IMR-90 (cell line): ENCODE data around the gene PCP4L1. TPM values are rescaled to one million over a fixed set of nuclear protein-coding genes. Genes with fewer than 3 reads are reported as not detected.

Experiments
- ATAC-seq: fragments of 200-7000 bp; cut with Tn5 transposase; 2 replicates; pipeline ENCODE4 v1.9.1; 2020; ENCODE audit warnings: low read depth, mild to moderate bottlenecking, moderate library complexity
- BruUV-seq: library from RNA; stranded (reverse); fragments of 400-500 nt; replicated peaks from 2 replicates; lab custom pipeline; 2021; lab: Mats Ljungman, UMichigan
- CTCF ChIA-PET: fragments of 300-600 bp; formaldehyde crosslinking; extraction: SDS; loops from one replicate; lab custom pipeline; 2021; ENCODE audit warnings: antibody characterized with exemption; lab: Yijun Ruan, JAX
- POLR2A ChIA-PET: fragments of 300-600 bp; sonication (Branson Sonifier 250); formaldehyde crosslinking; loops from one replicate; lab custom pipeline; 2022; ENCODE audit warnings: antibody characterized with exemption; ENCODE audit not compliant: unreplicated experiment; lab: Charles Lee
- DNase-seq: peaks from one replicate; pipeline ENCODE4 v3.0.0; 2013
- H2AFZ ChIP-seq: replicated peaks from 2 replicates; pipeline ENCODE3; 2013; ENCODE audit warnings: low read length, mild to moderate bottlenecking; ENCODE audit not compliant: poor library complexity
- H2AK5ac ChIP-seq: 2 replicates; pipeline ENCODE4 v1.6.1; 2013; ENCODE audit warnings: low read depth, low read length, inconsistent platforms
- H2AK9ac ChIP-seq: replicated peaks from 2 replicates; pipeline ENCODE3; 2013; ENCODE audit warnings: mild to moderate bottlenecking, low read depth, low read length, moderate library complexity; ENCODE audit not compliant: poor library complexity
- H2BK120ac ChIP-seq: 2 replicates; pipeline ENCODE4 v1.6.1; 2013; ENCODE audit warnings: low read depth, low read length, inconsistent platforms
- H2BK15ac ChIP-seq: 3 replicates; pipeline ENCODE4 v1.6.1; 2013; ENCODE audit warnings: low read depth, low read length, inconsistent platforms
- H2BK20ac ChIP-seq: 2 replicates; pipeline ENCODE4 v1.6.1; 2013; ENCODE audit warnings: low read depth, mild to moderate bottlenecking, inconsistent platforms, low read length, moderate library complexity
- H2BK5ac ChIP-seq: 2 replicates; pipeline ENCODE4 v1.6.1; 2013; ENCODE audit warnings: mild to moderate bottlenecking, low read depth, low read length, inconsistent platforms; ENCODE audit not compliant: poor library complexity, severe bottlenecking
- H3K14ac ChIP-seq: replicated peaks from 2 replicates; pipeline ENCODE4 v1.6.1; 2013; ENCODE audit warnings: low read depth, low read length, inconsistent platforms
- H3K18ac ChIP-seq: 2 replicates; pipeline ENCODE4 v1.6.1; 2013; ENCODE audit warnings: low read depth, low read length, control low read depth
- H3K23ac ChIP-seq: 2 replicates; pipeline ENCODE4 v1.6.1; 2013; ENCODE audit warnings: low read depth, low read length, inconsistent platforms
- H3K27ac ChIP-seq: 2 replicates; pipeline ENCODE4 v1.5.1; 2013; ENCODE audit warnings: mild to moderate bottlenecking, control low read depth, low read length; ENCODE audit not compliant: insufficient read depth
- H3K27me3 ChIP-seq: 2 replicates; pipeline ENCODE4 v1.6.1; 2013; ENCODE audit warnings: low read length; ENCODE audit not compliant: control insufficient read depth, insufficient read depth
- H3K36me3 ChIP-seq: 2 replicates; pipeline ENCODE4 v1.6.1; 2013; ENCODE audit warnings: low read length, mixed read lengths; ENCODE audit not compliant: control insufficient read depth, insufficient read depth
- H3K4ac ChIP-seq: 2 replicates; pipeline ENCODE4 v1.6.1; 2013; ENCODE audit warnings: low read depth, low read length, inconsistent platforms
- H3K4me1 ChIP-seq: 2 replicates; pipeline ENCODE4 v1.6.1; 2013; ENCODE audit warnings: low read length, mixed read lengths; ENCODE audit not compliant: control insufficient read depth, insufficient read depth
- H3K4me2 ChIP-seq: 2 replicates; pipeline ENCODE4 v1.6.1; 2013; ENCODE audit warnings: low read depth, mild to moderate bottlenecking, control low read depth, low read length, moderate library complexity
- H3K4me3 ChIP-seq: 2 replicates; pipeline ENCODE4 v1.5.1; 2013; ENCODE audit warnings: low read depth, mild to moderate bottlenecking, control low read depth, low read length, moderate library complexity; ENCODE audit not compliant: insufficient read depth
- H3K56ac ChIP-seq: 2 replicates; pipeline ENCODE4 v1.6.1; 2013; ENCODE audit warnings: low read length, inconsistent platforms; ENCODE audit not compliant: insufficient read depth; ENCODE audit errors: extremely low read depth
- H3K79me1 ChIP-seq, 2 experiments: 2 replicates each; pipeline ENCODE4 v1.6.1; 2013; ENCODE audit warnings: low read length in 2 of 2, inconsistent platforms in 1 of 2, low read depth in 1 of 2
- H3K9ac ChIP-seq: 2 replicates; pipeline ENCODE4 v1.6.1; 2013; ENCODE audit warnings: low read depth, low read length, control low read depth
- H3K9me1 ChIP-seq: 2 replicates; pipeline ENCODE4 v1.6.1; 2013; ENCODE audit warnings: low read length, inconsistent platforms; ENCODE audit not compliant: insufficient read depth
- H3K9me3 ChIP-seq: 2 replicates; pipeline ENCODE4 v1.6.1; 2013; ENCODE audit warnings: low read length; ENCODE audit not compliant: control insufficient read depth, insufficient read depth
- H4K20me1 ChIP-seq: 2 replicates; pipeline ENCODE4 v1.6.1; 2013; ENCODE audit warnings: low read length, inconsistent platforms; ENCODE audit not compliant: insufficient read depth
- H4K5ac ChIP-seq: 2 replicates; pipeline ENCODE4 v1.6.1; 2013; ENCODE audit warnings: mild to moderate bottlenecking, low read depth, low read length, control low read depth
- H4K8ac ChIP-seq, 2 experiments: 2 replicates each; pipeline ENCODE4 v1.6.1; 2013; ENCODE audit warnings: low read depth in 2 of 2, low read length in 2 of 2, control low read depth in 1 of 2, inconsistent platforms in 1 of 2
- H4K91ac ChIP-seq: 2 replicates; pipeline ENCODE4 v1.6.1; 2013; ENCODE audit warnings: low read depth, low read length, inconsistent platforms; ENCODE audit not compliant: insufficient read depth
- BHLHE40 ChIP-seq: fragments of 150-350 bp; IDR thresholded peaks from 2 replicates; pipeline ENCODE4 v1.6.1; 2016; ENCODE audit warnings: mild to moderate bottlenecking, low read depth, low read length
- CEBPB ChIP-seq: IDR thresholded peaks from 2 replicates; pipeline ENCODE4 v1.6.1; 2012; ENCODE audit warnings: low read depth, low read length, improper control_type of control experiment
- CHD1 ChIP-seq: IDR thresholded peaks from 2 replicates; pipeline ENCODE4 v1.6.1; 2012; ENCODE audit warnings: low read depth, low read length, improper control_type of control experiment
- CTCF ChIP-seq: conservative IDR thresholded peaks from 2 replicates; pipeline ENCODE4 v1.5.1; 2012; ENCODE audit warnings: mild to moderate bottlenecking, low read depth, low read length, improper control_type of control experiment
- ELK1 ChIP-seq: fragments of 150-350 bp; IDR thresholded peaks from 2 replicates; pipeline ENCODE4 v1.6.1; 2016; ENCODE audit warnings: low read depth, mild to moderate bottlenecking, low read length, moderate library complexity, borderline replicate concordance
- FOS ChIP-seq: fragments of 150-350 bp; IDR thresholded peaks from 2 replicates; pipeline ENCODE4 v1.6.1; 2016; ENCODE audit warnings: low read depth, low read length
- MAFK ChIP-seq: IDR thresholded peaks from 2 replicates; pipeline ENCODE4 v1.6.1; 2012; ENCODE audit warnings: low read depth, low read length, improper control_type of control experiment
- MAZ ChIP-seq: IDR thresholded peaks from 2 replicates; pipeline ENCODE4 v1.6.1; 2012; ENCODE audit warnings: low read depth, mild to moderate bottlenecking, low read length, improper control_type of control experiment, moderate library complexity, borderline replicate concordance
- MXI1 ChIP-seq: IDR thresholded peaks from 2 replicates; pipeline ENCODE4 v1.6.1; 2012; ENCODE audit warnings: low read depth, mild to moderate bottlenecking, low read length, moderate library complexity, borderline replicate concordance
- NFE2L2 ChIP-seq: fragments of 150-350 bp; IDR thresholded peaks from 2 replicates; pipeline ENCODE4 v1.6.1; 2016; ENCODE audit warnings: low read depth, mild to moderate bottlenecking, low read length
- POLR2A ChIP-seq: IDR thresholded peaks from 2 replicates; pipeline ENCODE4 v1.6.1; 2012; ENCODE audit warnings: mild to moderate bottlenecking, low read depth, low read length
- RAD21 ChIP-seq: IDR thresholded peaks from 2 replicates; pipeline ENCODE4 v1.6.1; 2012; ENCODE audit warnings: low read length, improper control_type of control experiment
- RCOR1 ChIP-seq: IDR thresholded peaks from 2 replicates; pipeline ENCODE4 v1.6.1; 2012; ENCODE audit warnings: mild to moderate bottlenecking, low read length, improper control_type of control experiment; ENCODE audit not compliant: insufficient replicate concordance
- RFX5 ChIP-seq: IDR thresholded peaks from 2 replicates; pipeline ENCODE4 v1.8.0; 2012; ENCODE audit warnings: low read depth, mild to moderate bottlenecking, low read length, moderate library complexity
- SMC3 ChIP-seq: fragments of 150-350 bp; IDR thresholded peaks from 2 replicates; pipeline ENCODE4 v1.6.1; 2016; ENCODE audit warnings: low read depth, mild to moderate bottlenecking, antibody characterized with exemption, low read length, moderate library complexity
- USF2 ChIP-seq: fragments of 150-350 bp; IDR thresholded peaks from 2 replicates; pipeline ENCODE4 v1.6.1; 2017; ENCODE audit warnings: mild to moderate bottlenecking, antibody characterized with exemption, low read length, low read depth
- WGBS, 2 experiments: methylation state at CpG; one replicate each; pipeline versions ENCODE4 v1.1.5 to v1.1.7; 2013; ENCODE audit warnings: missing lambda C conversion rate in 2 of 2; ENCODE audit not compliant: insufficient read length in 1 of 2; ENCODE audit errors: extremely low coverage in 2 of 2; 5-methylcytosine and 5-hydroxymethylcytosine counted together
- dilution Hi-C: fragments of 300-500 bp; cut with HindIII; formaldehyde crosslinking; loops from one replicate; pipeline ENCODE4 v1.14.3; 2018; ENCODE audit warnings: low sequenced_read_pairs; ENCODE audit not compliant: unreplicated experiment
- in situ Hi-C: fragments of 300-500 bp; cut with MboI; formaldehyde crosslinking; loops from 3 replicates; pipeline ENCODE4 v1.14.3; 2019; ENCODE audit warnings: low sequenced_read_pairs, inconsistent platforms, mixed read lengths
- intact Hi-C: fragments of 100-400 bp; cut with micrococcal nuclease; formaldehyde crosslinking; loops from 2 replicates; pipeline ENCODE4 v1.10.0; 2022
- polyA plus RNA-seq, 3 experiments: library from polyadenylated mRNA; depleted of rRNA; stranded (reverse); fragments of >200 nt; gene quantifications; 2 replicates each; pipeline ENCODE4 v1.2.3, GENCODE V29; 2012; ENCODE audit warnings: low replicate concordance in 1 of 3
- total RNA-seq: library from RNA; depleted of rRNA; stranded (reverse); fragments of >200 nt; gene quantifications from 2 replicates; pipeline ENCODE4 v1.2.3, GENCODE V29; 2012

PCP4L1 gene
- total and polyA plus RNA-seq, 2 of the 4 experiments (the other 2 are of a cell fraction) = not detected

- DNase-seq (no peak), ATAC-seq (no peak)
- Histone ChIP-seq H2BK120ac (no peak within 1 kb of the TSS), H4K8ac (no peak within 1 kb of the TSS), H3K4me3 (no peak within 1 kb of the TSS), H3K9me1 (peaks cover 14% of the 10 kb centered on the region), H3K56ac (no peak within 1 kb of the TSS), H2AK5ac (no peak within 1 kb of the TSS), H2AFZ (no peak within 1 kb of the TSS), H4K20me1 (no peaks in the 10 kb centered on the region), H3K79me1 (peaks cover 5 to 9% of the 10 kb centered on the region in 2 experiments), H3K36me3 (peaks cover 38% of the 10 kb centered on the region), H3K4me2 (no peak within 1 kb of the TSS), H3K9ac (no peak within 1 kb of the TSS), H3K23ac (no peak within 1 kb of the TSS), H3K4me1 (peaks cover 11% of the 10 kb centered on the region), H3K27me3 (no peaks in the 10 kb centered on the region), H3K4ac (no peak within 1 kb of the TSS), H4K91ac (no peak within 1 kb of the TSS), H2BK15ac (no peak within 1 kb of the TSS), H2AK9ac (peak within 1 kb of the TSS; percentile 39), H2BK5ac (no peak within 1 kb of the TSS), H2BK20ac (no peak within 1 kb of the TSS), H3K18ac (no peak within 1 kb of the TSS), H3K27ac (no peak within 1 kb of the TSS), H3K9me3 (no peaks in the 10 kb centered on the region), H4K5ac (no peak within 1 kb of the TSS), H3K14ac (no peak within 1 kb of the TSS)
- CTCF ChIA-PET = interaction anchor here (0.8 to 1.8 kb wide), 2 partner anchors 10 to 167 kb away, joined by 4 to 9 read pairs; partner anchors contain the start of gene TOMM40L
- intact Hi-C loops (no loop called here), dilution Hi-C loops (no loop called here), in situ Hi-C loops (loop anchor here (10.0 kb wide), 1 partner anchor 530 kb away; the partner anchor contains the start of gene DUSP12)
- no CpG with 5 or more reads among the region's 10 CpGs for WGBS, 2 experiments
- BruUV-seq = no TSS peak
- TF ChIP-seq MXI1 (no peak), CEBPB (no peak), CHD1 (no peak), SMC3 (no peak), RFX5 (no peak), BHLHE40 (no peak), NFE2L2 (no peak), RCOR1 (no peak), MAFK (no peak), CTCF (no peak), ELK1 (no peak), RAD21 (no peak), POLR2A (no peak), USF2 (no peak), FOS (no peak), MAZ (no peak)
- POLR2A ChIA-PET = interaction anchor here (0.7 kb wide), 1 partner anchor 1661 kb away, joined by 10 read pairs; no protein-coding TSS in a partner anchor
Measured at GRCh38 chr1:161215076-161215475, 43.5 kb upstream of the PCP4L1 start, which contains the start of gene FCER1G. FCER1G (plus strand) TSS chr1:161215295; CDS start chr1:161215322, 27 bp downstream.
